LoVo (cell line): Measurements from ENCODE around the gene CDK2AP2.
"Not testable (repeated sequence)": the region's sequence is repeated elsewhere in the genome, so short reads cannot be mapped to it uniquely, and the experiment has no call there.

ENCODE experiments used
- DNase-seq: peaks from one replicate; pipeline ENCODE4 v3.0.0-alpha.2; 2016; ENCODE audit warnings: low spot score

The CDK2AP2 gene

DNA sequence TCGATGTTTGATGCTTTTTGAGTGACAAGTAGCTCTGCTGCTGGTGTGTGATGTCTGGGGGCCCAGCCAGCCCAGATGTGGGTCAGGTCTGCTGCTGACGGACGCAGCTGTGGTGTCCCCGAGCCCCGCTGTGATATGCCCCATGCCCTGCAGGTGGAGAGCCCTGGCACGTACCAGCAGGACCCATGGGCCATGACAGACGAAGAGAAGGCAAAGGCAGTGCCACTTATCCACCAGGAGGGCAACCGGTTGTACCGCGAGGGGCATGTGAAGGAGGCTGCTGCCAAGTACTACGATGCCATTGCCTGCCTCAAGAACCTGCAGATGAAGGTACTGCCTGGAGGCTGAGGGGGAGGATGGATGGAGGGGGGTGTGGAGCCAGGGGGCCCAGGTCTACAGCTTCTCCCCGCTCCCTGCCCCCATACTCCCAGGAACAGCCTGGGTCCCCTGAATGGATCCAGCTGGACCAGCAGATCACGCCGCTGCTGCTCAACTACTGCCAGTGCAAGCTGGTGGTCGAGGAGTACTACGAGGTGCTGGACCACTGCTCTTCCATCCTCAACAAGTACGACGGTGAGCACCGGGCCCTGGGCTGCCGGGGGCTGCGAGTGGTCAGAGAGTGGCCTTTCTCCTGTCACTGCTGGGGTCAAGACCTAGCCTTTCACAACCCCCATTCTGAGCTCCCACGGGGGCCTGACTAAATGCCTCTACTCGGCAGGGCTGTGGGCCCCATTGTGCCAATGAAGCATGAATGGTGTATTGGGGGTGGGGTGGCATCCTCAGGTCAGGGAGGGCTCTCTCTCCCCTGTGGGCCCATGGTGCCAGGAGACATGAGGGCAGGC, 17.9 kb downstream of the CDK2AP2 start:
- DNase-seq = no peak

DNA sequence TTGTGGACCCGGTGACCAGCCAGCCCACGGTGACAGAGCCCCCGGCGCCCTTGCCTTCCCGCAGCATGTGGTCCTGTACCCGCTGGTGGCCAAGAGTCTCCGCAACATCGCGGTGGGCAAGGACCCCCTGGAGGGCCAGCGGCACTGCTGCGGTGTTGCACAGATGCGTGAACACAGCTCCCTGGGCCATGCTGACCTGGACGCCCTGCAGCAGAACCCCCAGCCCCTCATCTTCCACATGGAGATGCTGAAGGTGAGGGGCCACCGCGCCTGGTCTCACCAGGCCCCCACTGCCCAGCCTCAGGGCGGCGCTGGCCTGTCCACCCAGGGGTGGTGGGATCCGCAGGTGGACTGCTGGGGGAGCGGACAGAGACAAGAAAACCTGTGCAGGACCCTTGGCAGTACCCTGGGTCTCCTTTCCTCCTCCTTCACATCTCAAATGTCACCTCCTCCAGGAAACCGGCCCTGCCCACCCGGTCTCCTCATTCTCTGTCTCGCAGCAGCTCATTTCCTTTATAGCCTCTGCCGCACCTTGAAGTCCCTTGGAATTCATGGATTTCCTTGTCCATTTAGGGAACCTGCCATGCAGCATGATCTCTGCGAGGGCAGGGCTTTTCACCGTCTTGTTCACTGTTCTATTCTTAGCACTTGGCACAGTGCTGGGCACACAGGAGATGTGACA, 18.6 kb downstream of the CDK2AP2 start:
- no peak for DNase-seq

DNA sequence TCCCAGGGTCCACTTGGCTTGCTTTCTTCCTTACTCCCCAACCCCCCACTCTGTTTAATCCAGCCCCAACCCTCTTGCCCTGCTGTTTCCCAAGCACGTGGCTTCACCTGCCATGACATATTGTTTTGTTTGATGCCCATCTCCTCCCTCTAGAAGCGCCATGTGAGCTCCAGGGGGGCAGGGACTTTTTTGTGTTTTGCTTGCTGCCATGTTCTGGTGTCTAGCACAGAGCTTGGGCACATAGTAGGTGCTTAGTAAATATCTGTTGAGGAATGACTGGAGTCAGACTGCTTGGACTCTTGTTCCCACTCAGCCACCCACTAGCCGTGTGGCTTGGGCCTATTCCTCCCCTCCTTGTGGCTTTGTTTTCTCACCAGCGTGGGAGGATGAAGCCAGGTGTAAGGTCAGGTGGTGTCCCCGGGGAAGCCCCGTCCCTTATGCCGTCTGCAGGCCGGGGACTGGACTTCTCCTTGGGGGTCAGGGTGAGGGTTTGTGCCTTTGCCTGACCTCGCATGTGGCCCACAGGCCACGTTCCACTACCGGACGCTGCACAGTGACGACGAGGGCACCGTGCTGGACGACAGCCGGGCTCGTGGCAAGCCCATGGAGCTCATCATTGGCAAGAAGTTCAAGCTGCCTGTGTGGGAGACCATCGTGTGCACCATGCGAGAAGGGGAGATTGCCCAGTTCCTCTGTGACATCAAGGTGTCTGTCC, 21.3 kb downstream of the CDK2AP2 start:
- DNase-seq = no peak

DNA sequence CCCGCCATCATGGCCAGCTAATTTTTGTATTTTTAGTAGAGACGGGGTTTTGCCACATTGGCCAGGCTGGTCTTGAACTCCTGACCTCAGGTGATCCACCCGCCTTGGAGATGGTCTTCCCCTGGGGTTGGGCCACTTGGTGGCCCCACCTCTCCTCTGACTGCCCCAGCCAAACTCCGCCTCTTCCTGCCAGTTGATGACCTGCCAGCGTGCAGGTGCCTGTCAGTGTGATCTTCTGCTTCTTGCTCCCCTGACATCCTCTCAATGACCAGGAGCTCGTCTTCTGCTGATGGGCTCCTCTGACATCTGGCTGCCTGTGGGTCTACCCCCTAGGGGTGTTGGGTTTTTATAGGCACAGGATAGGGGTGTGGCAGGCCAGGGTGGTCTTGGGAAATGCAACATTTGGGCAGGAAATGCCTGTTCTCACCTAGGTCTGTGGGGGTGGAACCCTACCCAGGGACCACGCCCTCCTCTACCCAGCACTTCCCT, 22.0 kb downstream of the CDK2AP2 start:
- DNase-seq = not testable (repeated sequence)

DNA sequence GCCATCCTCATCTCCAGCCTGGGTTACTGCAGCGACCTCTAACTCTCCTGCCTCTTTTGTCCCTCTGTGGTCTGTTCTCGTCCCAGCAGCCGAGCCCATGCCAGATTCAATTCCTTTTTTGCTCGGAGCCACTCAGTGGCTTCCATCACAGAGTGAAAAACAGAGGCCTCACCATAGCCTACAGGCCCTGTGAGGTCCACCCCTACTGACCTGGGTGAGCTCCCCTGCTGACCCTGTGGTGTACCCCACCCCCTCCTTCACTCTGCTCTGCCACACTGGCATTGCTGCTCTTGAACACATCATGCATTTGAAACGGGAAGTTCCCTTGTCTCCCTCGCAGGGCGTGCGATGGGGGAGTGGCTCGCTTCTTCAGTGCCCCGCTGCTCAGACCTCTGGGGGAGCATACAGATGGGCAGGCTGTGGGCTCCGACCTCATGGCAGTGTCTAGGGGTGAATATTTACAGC, 23.1 kb downstream of the CDK2AP2 start:
- DNase-seq = no peak

GRCh38 chr11:67483831-67484665, 23.9 kb downstream of the CDK2AP2 start:
- DNase-seq = no peak

GRCh38 chr11:67482827-67483798, 24.8 kb downstream of the CDK2AP2 start, which contains the start of gene AIP:
Gene AIP (plus strand): TSS chr11:67483026. CDS start chr11:67483159, 133 bp downstream.
- DNase-seq = peak; percentile 97

GRCh38 chr11:67482275-67482826, 25.6 kb downstream of the CDK2AP2 start:
- no peak for DNase-seq

DNA sequence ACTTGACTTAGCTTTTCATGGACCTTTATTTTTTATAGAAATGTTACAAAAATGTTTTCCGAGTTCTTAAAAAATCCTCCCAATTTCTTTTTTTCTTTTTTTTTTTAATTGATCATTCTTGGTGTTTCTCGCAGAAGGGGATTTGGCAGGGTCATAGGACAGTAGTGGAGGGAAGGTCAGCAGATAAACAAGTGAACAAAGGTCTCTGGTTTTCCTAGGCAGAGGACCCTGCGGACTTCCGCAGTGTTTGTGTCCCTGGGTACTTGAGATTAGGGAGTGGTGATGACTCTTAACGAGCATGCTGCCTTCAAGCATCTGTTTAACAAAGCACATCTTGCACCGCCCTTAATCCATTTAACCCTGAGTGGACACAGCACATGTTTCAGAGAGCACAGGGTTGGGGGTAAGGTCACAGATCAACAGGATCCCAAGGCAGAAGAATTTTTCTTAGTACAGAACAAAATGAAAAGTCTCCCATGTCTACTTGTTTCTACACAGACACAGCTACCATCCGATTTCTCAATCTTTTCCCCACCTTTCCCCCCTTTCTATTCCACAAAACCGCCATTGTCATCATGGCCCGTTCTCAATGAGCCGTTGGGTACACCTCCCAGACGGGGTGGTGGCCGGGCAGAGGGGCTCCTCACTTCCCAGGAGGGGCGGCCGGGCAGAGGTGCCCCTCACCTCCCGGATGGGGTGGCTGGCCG, 30.5 kb downstream of the CDK2AP2 start:
- not testable (repeated sequence) for DNase-seq

DNA sequence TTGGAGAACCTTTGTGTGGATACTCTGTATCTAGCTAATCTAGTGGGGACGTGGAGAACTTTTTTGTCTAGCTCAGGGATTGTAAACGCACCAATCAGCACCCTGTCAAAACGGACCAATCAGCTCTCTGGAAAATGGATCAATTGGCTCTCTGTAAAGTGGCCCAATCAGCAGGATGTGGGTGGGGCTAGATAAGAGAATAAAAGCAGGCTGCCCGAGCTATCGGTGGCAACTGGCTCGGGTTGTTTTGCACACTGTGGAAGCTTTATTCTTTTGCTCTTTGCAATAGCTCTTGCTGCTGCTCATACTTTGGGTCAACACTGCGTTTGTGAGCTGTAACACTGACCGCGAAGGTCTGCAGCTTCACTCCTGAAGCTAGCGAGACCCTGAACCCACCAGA, 31.3 kb downstream of the CDK2AP2 start:
- DNase-seq = not testable (repeated sequence)

GRCh38 chr11:67472882-67473281, 35.1 kb downstream of the CDK2AP2 start:
- no peak for DNase-seq

DNA sequence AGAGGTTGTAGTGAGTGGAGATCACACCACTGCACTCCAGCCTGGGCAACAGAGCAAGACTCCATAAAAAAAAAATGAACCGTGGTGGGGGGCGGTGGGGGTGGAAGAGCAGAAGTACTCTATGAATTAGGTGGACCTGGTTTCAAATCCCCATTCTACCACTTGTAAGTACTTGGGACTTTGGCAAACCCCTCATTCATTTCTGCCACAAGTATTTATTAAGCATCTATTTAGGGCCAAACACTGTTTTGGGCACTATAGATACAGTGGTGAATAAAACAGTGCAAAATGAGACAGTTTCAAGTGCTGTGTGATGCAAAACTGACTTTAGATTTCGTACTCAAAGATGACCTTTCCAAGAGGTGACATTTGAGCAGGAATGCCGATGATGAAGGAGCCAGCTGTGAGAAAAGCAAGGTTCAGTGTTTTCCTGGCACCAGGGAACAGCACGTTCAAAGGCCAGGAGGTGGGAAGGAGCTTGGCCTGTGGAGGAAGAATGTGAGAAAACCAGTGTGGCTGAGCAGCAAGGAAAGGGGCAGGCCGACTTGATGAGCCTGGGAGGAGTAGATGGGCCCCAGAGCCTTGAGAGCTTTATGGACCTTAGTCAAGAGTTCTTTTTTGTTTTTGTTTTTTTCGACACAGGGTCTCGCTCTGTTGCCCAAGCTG, 37.5 kb downstream of the CDK2AP2 start:
- DNase-seq = no peak

- DNase-seq = no peak
Observed at GRCh38 chr11:67469508-67469811, 38.5 kb downstream of the CDK2AP2 start.

- peak; percentile 93 for DNase-seq
Observed at GRCh38 chr11:67468759-67469507, 39.0 kb downstream of the CDK2AP2 start, which contains the start of gene TMEM134. Gene TMEM134 (minus strand): TSS chr11:67469251. CDS start chr11:67469192, 59 bp downstream.

DNA sequence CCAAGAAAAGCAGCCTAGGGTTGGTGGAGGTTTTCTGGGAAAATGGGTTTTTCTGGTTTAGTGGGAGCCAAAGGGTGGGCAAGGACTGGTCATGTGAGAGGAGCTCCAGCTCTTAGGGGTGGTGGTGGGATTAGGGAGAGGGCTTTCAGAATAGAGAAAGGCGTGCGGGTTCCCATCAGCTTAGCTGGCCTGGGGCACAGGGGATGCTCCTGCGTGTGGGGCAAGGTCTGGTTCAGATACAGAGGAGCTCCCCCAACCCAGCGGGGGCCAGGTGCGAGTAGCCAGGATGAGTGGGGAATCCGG, 39.6 kb downstream of the CDK2AP2 start:
- no peak for DNase-seq

GRCh38 chr11:67468056-67468455, 39.9 kb downstream of the CDK2AP2 start:
- peak; percentile 72 for DNase-seq

DNA sequence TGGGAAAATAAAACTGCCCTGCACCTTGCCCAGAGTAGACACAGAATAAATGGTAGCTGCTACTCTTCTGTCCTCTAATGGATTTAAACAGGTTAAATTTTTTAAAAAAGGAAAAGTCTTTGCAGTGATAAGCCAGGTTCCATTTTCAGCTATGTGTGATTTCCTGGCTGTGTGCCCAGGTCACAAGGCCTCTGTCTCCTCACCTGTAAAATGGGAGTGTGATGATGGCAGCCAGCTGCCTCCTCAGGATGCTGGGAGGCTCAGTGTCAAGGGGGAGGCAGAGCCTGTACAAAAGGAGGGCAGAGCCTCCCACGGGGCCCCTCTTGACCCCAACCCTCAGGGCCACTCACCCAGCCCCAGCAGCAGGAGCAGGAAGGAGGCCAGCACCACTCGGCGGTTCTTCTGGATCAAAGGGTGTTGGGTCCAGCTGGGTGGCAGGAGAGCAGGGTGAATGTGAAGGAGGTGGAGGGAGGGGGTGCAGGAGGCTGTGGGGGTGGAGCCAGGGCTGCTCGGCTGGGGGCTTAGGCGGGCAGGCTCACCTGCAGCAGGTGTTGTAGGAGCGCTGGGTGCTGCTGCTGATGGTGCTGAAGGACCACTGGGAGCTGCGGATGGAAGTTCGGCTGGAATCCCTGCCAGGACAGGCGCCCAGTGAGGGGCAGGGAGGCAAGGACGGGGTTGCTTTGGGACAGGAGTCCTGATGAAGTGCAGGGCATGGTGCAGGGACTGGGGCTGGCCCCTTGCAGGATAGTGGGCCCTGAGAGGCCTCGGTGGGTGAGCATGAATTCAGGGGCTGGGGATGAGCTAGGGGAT, 40.8 kb downstream of the CDK2AP2 start:
- no peak for DNase-seq
